GM12878 (cell line): ENCODE data around the gene FUBP3. TPM values are rescaled to one million over a fixed set of nuclear protein-coding genes. Genes with fewer than 3 reads are reported as not detected.

Experiments
- ATAC-seq: fragments of 200-7000 bp; cut with Tn5 transposase; 3 replicates; pipeline ENCODE4 v1.9.1; 2020; ENCODE audit warnings: mild to moderate bottlenecking, moderate library complexity
- BruUV-seq: library from RNA; stranded (reverse); fragments of 400-500 nt; replicated peaks from 2 replicates; lab custom pipeline; 2021; lab: Mats Ljungman, UMichigan
- CTCF ChIA-PET: fragments of 300-600 bp; sonication (Branson Sonifier 250); formaldehyde crosslinking; extraction: SDS; loops from one replicate; lab custom pipeline; 2021; ENCODE audit warnings: inconsistent platforms; lab: Yijun Ruan, JAX
- POLR2A ChIA-PET: fragments of 350-600 bp; formaldehyde crosslinking; extraction: SDS; loops from one replicate; lab custom pipeline; 2021; ENCODE audit warnings: inconsistent platforms; lab: Charles Lee
- RAD21 ChIA-PET: fragments of 300-600 bp; sonication (Branson Sonifier 250); formaldehyde crosslinking; loops from one replicate; lab custom pipeline; 2023; ENCODE audit warnings: antibody characterized with exemption; ENCODE audit not compliant: unreplicated experiment; lab: Charles Lee
- SMC1A ChIA-PET: fragments of 300-600 bp; sonication (Branson Sonifier 250); formaldehyde crosslinking; loops from one replicate; lab custom pipeline; 2023; ENCODE audit not compliant: unreplicated experiment, uncharacterized antibody; lab: Charles Lee
- DNase-seq: peaks from one replicate; pipeline ENCODE4 v3.0.0-alpha.2; 2011; ENCODE audit warnings: low read depth, low spot score
- FAIRE-seq: peaks from 3 replicates; lab custom pipeline; 2011; peaks lifted over from hg19 to GRCh38; lab: Jason Lieb, UNC
- H2AFZ ChIP-seq: 2 replicates; pipeline ENCODE4 v1.6.0; 2011; ENCODE audit warnings: low read depth, low read length, control low read depth; ENCODE audit not compliant: control insufficient read depth
- H3K27ac ChIP-seq: 2 replicates; pipeline ENCODE4 v1.5.1; 2011; ENCODE audit warnings: control low read depth; ENCODE audit not compliant: control insufficient read depth, insufficient read depth
- H3K27me3 ChIP-seq, 2 experiments: replicated peaks in 1 of 2; 2 replicates each; pipeline versions ENCODE4 v1.6.0 to v1.6.1; 2011; ENCODE audit warnings: low read length in 1 of 2; ENCODE audit not compliant: control insufficient read depth in 2 of 2, insufficient read depth in 2 of 2
- H3K36me3 ChIP-seq, 2 experiments: 2 replicates each; pipeline ENCODE4 v1.5.1; 2011; ENCODE audit warnings: low read length in 1 of 2; ENCODE audit not compliant: control insufficient read depth in 2 of 2, insufficient read depth in 2 of 2
- H3K4me1 ChIP-seq: 2 replicates; pipeline ENCODE4 v1.6.1; 2011; ENCODE audit warnings: mild to moderate bottlenecking, low read length, moderate library complexity, mixed read lengths; ENCODE audit not compliant: control insufficient read depth, insufficient read depth
- H3K4me2 ChIP-seq: 2 replicates; pipeline ENCODE4 v1.6.0; 2011; ENCODE audit warnings: control low read depth; ENCODE audit not compliant: control insufficient read depth, insufficient read depth
- H3K4me3 ChIP-seq: fragments of 200-600 bp; sonication (generic); 2 replicates; pipeline ENCODE4 v1.5.1; 2016
- H3K79me2 ChIP-seq: 2 replicates; pipeline ENCODE4 v1.6.0; 2011; ENCODE audit warnings: low read length; ENCODE audit not compliant: control insufficient read depth, insufficient read depth
- H3K9ac ChIP-seq: 2 replicates; pipeline ENCODE4 v1.8.0; 2011; ENCODE audit warnings: low read length, control low read depth, mixed read lengths; ENCODE audit not compliant: control insufficient read depth, insufficient read depth
- H3K9me3 ChIP-seq: replicated peaks from 3 replicates; pipeline ENCODE4 v1.5.1; 2011; ENCODE audit warnings: mild to moderate bottlenecking, low read length; ENCODE audit not compliant: control insufficient read depth, insufficient read depth
- H4K20me1 ChIP-seq: 2 replicates; pipeline ENCODE4 v1.6.0; 2011; ENCODE audit not compliant: control insufficient read depth, insufficient read depth
- KDM1A ChIP-seq: fragments of 200-600 bp; sonication (generic); IDR thresholded peaks from 2 replicates; pipeline ENCODE4 v1.6.1; 2016; ENCODE audit warnings: borderline replicate concordance
- NR2C2 ChIP-seq: IDR thresholded peaks from 2 replicates; pipeline ENCODE4 v1.6.1; 2011; ENCODE audit warnings: borderline replicate concordance, low read depth; ENCODE audit not compliant: control insufficient read depth, insufficient read length
- NR2F1 ChIP-seq: fragments of 450-650 bp; conservative IDR thresholded peaks from 2 replicates; pipeline ENCODE4 v1.6.1; 2017; ENCODE audit warnings: mild to moderate bottlenecking
- TCF3 ChIP-seq: IDR thresholded peaks from 2 replicates; pipeline ENCODE4 v1.6.1; 2012; ENCODE audit warnings: low read depth, mild to moderate bottlenecking, low read length, borderline replicate concordance; ENCODE audit not compliant: insufficient read depth
- WGBS: methylation state at CpG from one replicate; pipeline ENCODE4 v1.1.6; 2016; ENCODE audit warnings: low lambda C conversion rate; ENCODE audit not compliant: insufficient replicate concordance, insufficient coverage; ENCODE audit errors: missing lambda C conversion rate; 5-methylcytosine and 5-hydroxymethylcytosine counted together
- in situ Hi-C: fragments of 300-500 bp; cut with MboI; formaldehyde crosslinking; loops from 9 replicates; pipeline ENCODE4 v1.14.3; 2018; ENCODE audit warnings: mixed read lengths
- intact Hi-C: fragments of 100-400 bp; cut with micrococcal nuclease; formaldehyde crosslinking; loops from one replicate; pipeline ENCODE4 v1.14.2; 2022; ENCODE audit not compliant: unreplicated experiment
- polyA plus RNA-seq, 11 experiments: library from polyadenylated mRNA; depleted of rRNA in 4 of 11; unstranded in 6 of 11; stranded (reverse) in 5 of 11; fragments of >200 nt; fragmentation: Nextera tagmentation in 4 of 11; fragmentation: Illumina TruSeq in 1 of 11; extraction: Ambion mirVana in 4 of 11; extraction: Trizol in 1 of 11; gene quantifications; 1 replicate in 1 of 11; 2 replicates in 10 of 11; pipeline versions ENCODE4 v1.2.1 to v1.2.3, GENCODE V29; 2011 to 2016; ENCODE audit warnings: inconsistent platforms in 2 of 11, missing spikeins in 2 of 11, low read depth in 1 of 11
- total RNA-seq, 4 experiments: library from RNA; depleted of rRNA in 3 of 4; stranded (reverse); fragments of >200 nt in 3 of 4; fragmentation: Illumina TruSeq in 1 of 4; extraction: Trizol in 1 of 4; gene quantifications; 2 replicates each; pipeline versions ENCODE4 v1.2.1 to v1.2.3, GENCODE V29; 2013 to 2021
- TF ChIP-seq, protein P1 (sequence below): IDR thresholded peaks from 2 replicates; pipeline ENCODE4 v1.6.1; 2012; ENCODE audit warnings: improper control_type of control experiment, low read depth, low read length; ENCODE audit not compliant: insufficient replicate concordance
- TF ChIP-seq, protein P2 (sequence below): IDR thresholded peaks from 2 replicates; pipeline ENCODE4 v1.6.1; 2012; ENCODE audit warnings: low read depth, low read length, improper control_type of control experiment

The FUBP3 gene
- total and polyA plus RNA-seq, 10 of the 15 experiments (the other 5 are each of a cell fraction or from before 2014, with no cell fraction given) = 2.4 to 49.4 (median 37.2) TPM

DNA sequence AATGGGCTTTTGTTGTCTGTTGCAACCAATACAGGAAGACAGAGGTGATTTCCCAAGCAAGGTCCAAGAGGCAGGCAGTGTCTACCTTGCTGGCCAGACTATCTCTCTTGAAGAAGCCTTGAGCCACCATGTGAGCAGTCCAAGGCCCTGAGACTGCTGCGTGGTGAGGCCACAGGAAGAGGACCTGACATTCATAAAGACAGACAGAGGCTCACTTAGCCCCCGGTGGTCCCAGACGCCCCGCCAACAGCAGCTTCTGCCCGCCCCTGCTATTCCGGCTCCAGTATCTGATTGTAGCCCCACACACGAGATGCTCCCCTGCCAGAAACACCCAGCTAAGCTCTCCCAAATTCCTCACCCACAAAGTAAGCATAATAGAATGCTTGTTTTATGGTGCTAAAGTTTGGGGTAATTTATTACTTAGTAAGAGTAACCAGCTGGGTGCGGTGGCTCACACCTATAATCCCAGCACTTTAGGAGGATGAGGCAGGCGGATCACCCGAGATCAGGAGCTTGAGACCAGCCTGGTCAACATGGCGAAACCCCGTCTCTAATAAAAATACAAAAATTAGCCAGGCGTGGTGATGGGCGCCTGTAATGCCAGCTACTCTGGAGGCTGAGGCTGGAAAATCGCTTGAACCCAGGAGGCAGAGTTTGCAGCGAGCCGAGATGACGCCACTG lies 22.8 kb upstream of the FUBP3 start:
- no peaks in the 10 kb centered on the region for H3K4me1 ChIP-seq
- H3K27ac ChIP-seq = no peak overlapping the region
- no peak for ATAC-seq
- H3K4me2 ChIP-seq = no peak overlapping the region
- H4K20me1 ChIP-seq = no peaks in the 10 kb centered on the region
- no peaks in the 10 kb centered on the region for H3K27me3 ChIP-seq
- no peak overlapping the region for H3K9ac ChIP-seq
- CTCF ChIA-PET = no interaction called here
- no TSS peak for BruUV-seq
- no peak overlapping the region for H2AFZ ChIP-seq
- FAIRE-seq = no peak
- RAD21 ChIA-PET = no interaction called here
- H3K4me3 ChIP-seq = no peak overlapping the region
- in situ Hi-C loops (no loop called here), intact Hi-C loops (no loop called here)
- POLR2A ChIA-PET = interaction anchor here (0.7 kb wide), 2 partner anchors 359 to 557 kb away, joined by 3 read pairs; no protein-coding TSS in a partner anchor
- 30% methylated on average over 17 of the region's 18 CpGs for WGBS
- no peaks in the 10 kb centered on the region for H3K36me3 ChIP-seq
- SMC1A ChIA-PET = no interaction called here
- no peaks in the 10 kb centered on the region for H3K79me2 ChIP-seq
- TF ChIP-seq NR2F1 = no peak
- TF ChIP-seq KDM1A = no peak
- no peak for TF ChIP-seq NR2C2
- TF ChIP-seq, protein P1, sequence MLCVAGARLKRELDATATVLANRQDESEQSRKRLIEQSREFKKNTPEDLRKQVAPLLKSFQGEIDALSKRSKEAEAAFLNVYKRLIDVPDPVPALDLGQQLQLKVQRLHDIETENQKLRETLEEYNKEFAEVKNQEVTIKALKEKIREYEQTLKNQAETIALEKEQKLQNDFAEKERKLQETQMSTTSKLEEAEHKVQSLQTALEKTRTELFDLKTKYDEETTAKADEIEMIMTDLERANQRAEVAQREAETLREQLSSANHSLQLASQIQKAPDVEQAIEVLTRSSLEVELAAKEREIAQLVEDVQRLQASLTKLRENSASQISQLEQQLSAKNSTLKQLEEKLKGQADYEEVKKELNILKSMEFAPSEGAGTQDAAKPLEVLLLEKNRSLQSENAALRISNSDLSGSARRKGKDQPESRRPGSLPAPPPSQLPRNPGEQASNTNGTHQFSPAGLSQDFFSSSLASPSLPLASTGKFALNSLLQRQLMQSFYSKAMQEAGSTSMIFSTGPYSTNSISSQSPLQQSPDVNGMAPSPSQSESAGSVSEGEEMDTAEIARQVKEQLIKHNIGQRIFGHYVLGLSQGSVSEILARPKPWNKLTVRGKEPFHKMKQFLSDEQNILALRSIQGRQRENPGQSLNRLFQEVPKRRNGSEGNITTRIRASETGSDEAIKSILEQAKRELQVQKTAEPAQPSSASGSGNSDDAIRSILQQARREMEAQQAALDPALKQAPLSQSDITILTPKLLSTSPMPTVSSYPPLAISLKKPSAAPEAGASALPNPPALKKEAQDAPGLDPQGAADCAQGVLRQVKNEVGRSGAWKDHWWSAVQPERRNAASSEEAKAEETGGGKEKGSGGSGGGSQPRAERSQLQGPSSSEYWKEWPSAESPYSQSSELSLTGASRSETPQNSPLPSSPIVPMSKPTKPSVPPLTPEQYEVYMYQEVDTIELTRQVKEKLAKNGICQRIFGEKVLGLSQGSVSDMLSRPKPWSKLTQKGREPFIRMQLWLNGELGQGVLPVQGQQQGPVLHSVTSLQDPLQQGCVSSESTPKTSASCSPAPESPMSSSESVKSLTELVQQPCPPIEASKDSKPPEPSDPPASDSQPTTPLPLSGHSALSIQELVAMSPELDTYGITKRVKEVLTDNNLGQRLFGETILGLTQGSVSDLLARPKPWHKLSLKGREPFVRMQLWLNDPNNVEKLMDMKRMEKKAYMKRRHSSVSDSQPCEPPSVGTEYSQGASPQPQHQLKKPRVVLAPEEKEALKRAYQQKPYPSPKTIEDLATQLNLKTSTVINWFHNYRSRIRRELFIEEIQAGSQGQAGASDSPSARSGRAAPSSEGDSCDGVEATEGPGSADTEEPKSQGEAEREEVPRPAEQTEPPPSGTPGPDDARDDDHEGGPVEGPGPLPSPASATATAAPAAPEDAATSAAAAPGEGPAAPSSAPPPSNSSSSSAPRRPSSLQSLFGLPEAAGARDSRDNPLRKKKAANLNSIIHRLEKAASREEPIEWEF = no peak
- TF ChIP-seq, protein P2, sequence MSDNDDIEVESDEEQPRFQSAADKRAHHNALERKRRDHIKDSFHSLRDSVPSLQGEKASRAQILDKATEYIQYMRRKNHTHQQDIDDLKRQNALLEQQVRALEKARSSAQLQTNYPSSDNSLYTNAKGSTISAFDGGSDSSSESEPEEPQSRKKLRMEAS = no peak
- no peak for TF ChIP-seq TCF3
- H3K9me3 ChIP-seq = no peaks in the 10 kb centered on the region
- DNase-seq = no peak
